GM19043 (cell line): Measurements from ENCODE around the gene HACD1.
"Not testable (repeated sequence)": the region's sequence is repeated elsewhere in the genome, so short reads cannot be mapped to it uniquely, and the experiment has no call there.

Source experiments
- ATAC-seq: cut with Tn5 transposase; IDR thresholded peaks from one replicate; pipeline ENCODE4 v1.9.1; 2021; ENCODE audit warnings: low read depth; ENCODE audit not compliant: unreplicated experiment

Gene HACD1

DNA sequence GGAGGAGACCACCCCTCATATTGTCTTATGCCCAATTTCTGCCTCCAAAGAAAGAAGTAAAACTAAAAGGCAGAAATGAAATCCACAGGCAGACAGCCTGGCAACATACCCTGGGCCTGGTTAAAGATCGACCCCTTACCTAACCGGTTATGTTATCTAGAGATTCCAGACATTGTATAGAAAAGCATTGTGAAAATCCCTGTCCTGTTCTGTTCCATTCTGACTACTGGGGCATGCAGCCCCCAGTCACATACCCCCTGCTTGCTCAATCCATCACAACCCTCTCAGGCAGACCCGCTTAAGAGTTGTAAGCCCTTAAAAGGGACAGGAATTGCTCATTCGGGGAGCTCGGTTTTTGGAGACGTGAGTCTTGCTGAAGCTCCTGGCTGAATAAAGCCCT is 29.9 kb downstream of the HACD1 start:
- not testable (repeated sequence) for ATAC-seq

DNA sequence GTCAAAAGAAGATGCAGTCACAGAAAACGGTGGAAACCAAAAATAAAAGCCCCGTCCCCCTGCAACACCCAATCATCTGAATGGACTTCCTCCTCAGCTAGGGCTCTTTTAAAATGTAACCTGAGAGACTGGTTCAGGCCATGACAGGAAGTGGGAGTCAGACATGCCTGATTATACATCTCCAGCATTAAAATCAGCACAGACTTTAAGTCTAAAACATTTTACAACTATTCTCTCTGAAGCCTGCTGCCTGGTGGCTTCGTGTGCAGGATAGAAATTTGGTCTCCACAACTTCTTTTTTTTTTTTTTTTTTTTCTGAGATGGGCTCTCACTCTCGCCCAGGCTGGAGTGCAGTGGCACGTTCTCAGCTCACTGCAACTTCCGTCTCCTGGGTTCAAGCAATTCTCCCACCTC is 30.3 kb downstream of the HACD1 start:
- peak; percentile 59 for ATAC-seq

DNA sequence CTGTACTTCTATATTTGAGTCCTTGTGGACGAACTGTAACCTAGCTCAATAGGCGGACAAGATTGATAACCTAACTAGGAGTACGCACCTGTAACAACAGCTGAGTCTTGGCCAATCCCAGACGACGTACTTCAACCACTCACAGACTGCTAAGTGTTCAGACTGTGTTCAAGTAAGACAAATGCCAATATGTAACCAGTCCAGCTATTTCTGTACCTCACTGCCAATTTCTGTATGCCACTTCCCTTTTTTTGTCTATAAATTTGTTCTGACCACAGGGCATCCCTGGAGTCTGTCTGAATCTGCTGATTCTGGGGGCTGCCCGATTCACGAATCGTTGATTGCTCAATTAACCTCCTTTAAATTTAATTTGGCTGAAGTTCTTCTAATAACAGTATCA is 32.2 kb downstream of the HACD1 start:
- ATAC-seq, result peak; percentile 79

DNA sequence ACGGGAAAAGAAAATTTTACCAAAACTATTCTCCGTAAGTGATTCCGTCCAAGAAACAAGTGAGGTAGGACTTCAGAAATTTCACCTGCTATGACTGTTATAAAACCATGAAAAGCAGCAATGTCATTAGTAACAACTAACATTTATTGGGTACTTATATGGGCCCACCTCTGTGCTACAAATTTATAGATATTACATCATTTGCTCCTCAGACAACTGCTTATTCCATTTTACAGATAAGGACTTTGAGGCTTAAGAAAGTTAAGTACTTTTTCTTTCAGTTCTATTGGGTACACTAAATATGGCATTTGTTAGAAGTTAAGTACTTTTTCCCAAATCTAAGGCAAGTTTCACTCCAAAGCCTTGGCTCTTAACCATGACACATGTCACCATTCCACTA is 36.3 kb downstream of the HACD1 start:
- no peak for ATAC-seq

DNA sequence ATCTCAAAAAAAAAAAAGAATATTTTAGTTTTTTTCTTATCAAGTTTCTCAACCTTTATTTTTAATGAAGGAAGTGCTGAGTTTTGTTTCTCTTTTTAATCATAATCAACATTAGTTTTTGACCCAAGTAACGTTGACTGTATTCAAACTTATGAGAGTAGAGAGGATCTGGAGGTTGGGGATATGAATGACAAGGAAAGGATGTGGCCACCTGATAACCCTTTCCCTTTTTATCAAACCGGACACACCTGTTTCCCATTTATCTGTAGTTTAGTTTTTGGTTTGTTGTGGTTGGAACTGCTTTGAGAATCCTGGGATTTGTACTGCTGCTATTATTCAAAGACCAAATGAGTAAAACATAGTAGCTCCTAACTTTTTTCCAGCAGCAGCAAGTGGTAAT is 38.6 kb downstream of the HACD1 start:
- ATAC-seq, result no peak

DNA sequence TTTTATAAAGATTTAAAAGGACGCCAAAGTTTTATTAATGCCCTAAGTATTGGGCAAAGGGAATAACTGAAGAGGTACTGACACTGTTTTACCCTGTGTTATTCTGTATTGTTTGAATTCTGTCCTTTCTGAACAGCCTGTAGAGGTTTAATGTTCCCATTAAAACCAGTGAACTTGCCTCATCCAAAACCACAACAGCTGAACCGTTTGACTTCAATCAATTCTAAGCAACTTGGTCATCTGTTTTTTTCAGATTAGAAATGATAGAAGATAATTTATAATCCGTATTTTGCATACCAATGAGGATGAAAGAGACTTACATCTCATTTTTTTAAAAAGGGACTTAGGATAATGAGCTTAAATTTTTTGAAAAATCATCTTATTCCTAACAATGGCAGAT is 40.4 kb downstream of the HACD1 start:
- no peak for ATAC-seq

DNA sequence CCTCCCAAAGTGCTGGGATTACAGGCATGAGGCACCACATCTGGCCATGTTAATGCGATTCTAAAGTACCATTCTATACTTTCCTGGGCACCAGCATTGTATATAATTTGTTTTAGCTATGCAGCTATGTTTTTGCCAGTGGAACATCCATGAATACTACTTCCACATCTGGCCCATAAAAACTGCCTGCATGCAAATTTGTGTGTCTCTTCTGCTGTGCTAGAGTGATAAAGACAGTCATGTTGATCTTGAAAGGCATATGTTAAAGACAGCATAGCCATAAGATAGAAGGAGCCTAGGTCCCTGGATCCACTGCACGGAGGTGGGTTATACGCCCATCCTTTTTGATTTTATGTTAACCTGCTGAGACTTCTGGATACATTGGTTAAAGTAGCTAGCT is 52.3 kb downstream of the HACD1 start:
- ATAC-seq, result no peak

DNA sequence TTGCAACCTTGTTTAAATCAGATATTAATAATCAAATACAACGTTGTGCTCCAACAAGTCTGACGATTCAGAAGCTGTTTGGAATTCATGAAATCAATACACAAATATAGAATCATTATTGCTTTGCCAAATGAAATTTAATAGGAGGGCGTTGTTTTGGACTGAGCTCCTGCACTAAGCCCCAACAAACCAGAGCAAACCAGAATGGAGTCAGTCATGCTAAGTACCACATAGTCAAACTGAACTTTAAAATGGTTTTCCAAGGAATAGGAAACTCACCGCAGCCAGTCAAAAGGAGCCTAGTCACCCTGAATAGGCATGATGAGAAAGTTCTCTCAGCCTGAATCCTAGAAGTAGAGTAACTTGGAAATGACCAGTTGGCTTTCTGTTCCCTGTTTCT is 53.7 kb downstream of the HACD1 start:
- ATAC-seq, result no peak

DNA sequence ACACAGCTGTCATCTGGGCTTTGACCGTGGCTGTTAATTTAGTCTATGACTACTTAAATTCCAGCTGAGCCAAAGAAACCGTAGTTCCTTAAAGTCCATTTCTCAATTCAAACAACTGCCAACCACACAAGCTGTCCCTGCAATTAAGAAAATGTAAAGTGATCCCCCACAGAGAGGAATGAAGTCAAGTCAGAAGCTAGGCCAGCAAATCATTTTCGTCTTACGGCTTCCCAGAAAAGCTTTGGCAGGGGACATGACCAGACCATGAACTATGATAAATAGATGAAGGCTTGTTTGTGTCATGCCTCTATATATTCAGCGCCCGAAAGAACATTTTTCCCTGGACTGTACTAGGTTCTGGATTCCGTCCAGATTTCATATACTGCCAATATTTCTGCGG is 54.6 kb downstream of the HACD1 start:
- no peak for ATAC-seq

DNA sequence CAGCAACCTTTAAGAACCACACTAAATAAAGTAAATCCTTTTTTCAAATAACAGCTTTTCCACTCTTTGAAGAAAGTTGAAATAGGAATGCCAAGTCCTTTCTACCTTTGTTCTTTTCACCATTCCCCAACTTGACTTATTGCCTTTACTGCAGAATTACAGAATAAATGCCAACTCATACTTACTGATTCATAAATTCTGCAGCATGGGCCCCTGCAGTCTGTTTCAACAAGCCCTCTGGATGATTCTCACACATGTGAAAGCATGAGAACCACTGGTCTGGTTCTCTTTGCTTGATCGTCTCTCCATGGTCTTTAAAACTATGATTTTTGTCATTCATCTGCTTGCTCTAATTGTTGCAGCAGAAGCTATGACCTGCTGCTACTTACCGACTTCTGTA is 56.1 kb downstream of the HACD1 start:
- no peak for ATAC-seq

DNA sequence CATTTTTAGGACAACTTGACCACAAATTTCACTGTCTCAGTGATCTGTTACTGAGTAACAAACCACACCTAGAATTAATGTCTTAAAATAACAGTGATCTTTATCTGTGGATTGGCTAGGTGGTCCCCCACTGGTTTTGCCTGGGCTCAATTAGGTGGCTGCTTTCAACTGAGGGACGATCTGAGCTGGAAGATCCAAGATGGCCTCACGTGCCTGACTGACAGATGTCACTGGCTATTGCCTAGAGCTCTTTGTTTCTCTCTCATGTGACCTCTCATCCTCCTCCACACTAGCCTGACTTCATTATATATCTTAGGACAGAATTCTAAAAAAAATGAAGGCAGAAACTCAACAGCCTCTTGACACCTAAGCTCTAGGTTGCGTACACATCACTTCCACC is 59.7 kb downstream of the HACD1 start:
- no peak for ATAC-seq

DNA sequence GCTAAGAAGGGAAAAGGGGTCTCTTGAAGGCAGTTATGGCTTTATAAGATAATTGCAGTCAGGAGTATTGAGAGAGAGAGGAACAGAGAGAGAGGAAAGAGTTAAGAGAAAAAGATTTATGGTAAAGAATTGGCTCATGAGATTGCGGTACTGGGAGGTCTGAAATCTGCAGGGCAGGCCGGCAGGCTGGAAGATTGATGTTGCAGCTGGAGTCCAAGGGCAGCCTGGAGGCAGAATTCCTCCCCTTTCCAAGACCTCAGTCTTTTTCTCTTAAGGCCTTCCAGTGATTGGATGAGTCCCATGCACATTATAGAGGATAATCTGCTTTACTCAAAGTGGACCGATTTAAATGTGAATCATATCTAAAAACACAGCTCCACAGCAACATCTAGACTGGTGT is 68.4 kb downstream of the HACD1 start:
- no peak for ATAC-seq

DNA sequence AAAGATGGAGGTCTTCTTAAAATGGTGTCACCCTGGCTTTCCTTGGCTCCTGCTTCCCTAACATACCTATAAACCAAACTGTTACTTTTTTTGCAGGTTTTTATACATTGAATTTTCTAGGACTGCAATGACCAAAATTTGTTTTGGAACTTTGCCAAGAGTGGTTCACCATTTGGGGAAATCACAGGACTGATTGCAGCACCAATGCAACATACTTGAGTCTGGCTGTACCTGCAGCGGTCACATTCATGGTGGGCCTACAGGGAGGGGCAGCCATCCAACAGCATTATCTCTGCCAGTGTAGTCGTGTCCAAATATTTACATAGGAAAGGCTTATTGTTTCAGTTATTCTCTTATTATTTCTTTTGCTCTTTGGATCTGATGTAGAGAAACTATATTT is 69.0 kb downstream of the HACD1 start:
- ATAC-seq, result no peak

DNA sequence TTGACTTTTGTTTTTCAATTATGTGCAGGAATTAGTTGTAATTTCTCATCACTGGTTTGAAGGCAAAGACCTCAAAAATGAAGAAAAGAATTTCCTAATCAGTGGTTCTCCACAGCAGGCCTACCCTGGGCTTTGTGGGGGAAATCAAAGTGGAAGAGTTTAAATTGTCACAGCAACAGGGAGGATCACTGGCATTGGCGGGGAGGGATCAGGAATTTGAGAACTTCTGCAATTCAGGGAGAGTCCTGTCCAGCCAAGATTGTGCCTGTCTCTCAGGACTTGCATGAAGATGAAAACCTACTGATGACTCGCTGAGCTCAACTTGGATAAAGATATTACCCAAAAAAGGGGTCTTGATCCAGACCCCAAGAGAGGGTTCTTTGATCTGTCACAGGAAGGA is 70.1 kb downstream of the HACD1 start:
- ATAC-seq, result no peak

DNA sequence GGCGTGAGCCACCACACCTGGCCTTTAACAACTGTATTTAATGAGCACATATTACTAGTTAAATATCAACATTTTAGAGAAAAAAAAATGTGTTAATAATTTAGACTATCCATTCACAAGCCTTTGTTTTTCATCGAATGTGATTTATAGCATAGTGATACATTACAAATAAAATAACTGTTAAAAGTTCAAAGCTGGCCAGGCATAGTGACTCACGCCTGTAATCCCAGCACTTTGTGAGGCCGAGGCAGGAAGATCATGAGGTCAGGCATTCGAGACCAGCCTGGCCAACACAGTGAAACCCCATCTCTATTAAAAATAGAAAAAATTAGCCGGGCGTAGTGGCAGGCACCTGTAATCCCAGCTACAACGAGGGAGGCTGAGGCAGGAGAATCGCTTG is 72.7 kb downstream of the HACD1 start:
- no peak for ATAC-seq
